IPS-18c (cell line): ENCODE data around the gene TMPRSS7.
"Not testable (repeated sequence)": the region's sequence is repeated elsewhere in the genome, so short reads cannot be mapped to it uniquely, and the experiment has no call there.

ENCODE experiments used
- H3K4me3 ChIP-seq: 2 replicates; pipeline ENCODE4 v1.7.0; 2013; ENCODE audit warnings: low read depth, mild to moderate bottlenecking, low read length, moderate library complexity; ENCODE audit not compliant: insufficient read depth
- H3K9me3 ChIP-seq: one replicate; pipeline ENCODE4 v1.6.1; 2013; ENCODE audit warnings: mild to moderate bottlenecking, low read length, moderate library complexity; ENCODE audit not compliant: control insufficient read depth, insufficient read depth

Gene TMPRSS7

GRCh38 chr3:112041321-112041720 lies 6.8 kb downstream of the TMPRSS7 start:
- Histone ChIP-seq H3K9me3 (no peaks in the 10 kb centered on the region), H3K4me3 (no peak overlapping the region)

GRCh38 chr3:112042842-112043280 lies 8.3 kb downstream of the TMPRSS7 start:
- H3K4me3 ChIP-seq = no peak overlapping the region
- H3K9me3 ChIP-seq = no peaks in the 10 kb centered on the region

GRCh38 chr3:112043621-112044201 lies 9.2 kb downstream of the TMPRSS7 start:
- H3K4me3 ChIP-seq = no peak overlapping the region

GRCh38 chr3:112046599-112046998 lies 12.1 kb downstream of the TMPRSS7 start:
- Histone ChIP-seq H3K4me3 (no peak overlapping the region), H3K9me3 (no peaks in the 10 kb centered on the region)

More at GRCh38 chr3:112043621-112044201, 9.2 kb downstream of the TMPRSS7 start:
- no peaks in the 10 kb centered on the region for H3K9me3 ChIP-seq

GRCh38 chr3:112047264-112047663 lies 12.7 kb downstream of the TMPRSS7 start:
- H3K9me3 ChIP-seq = no peaks in the 10 kb centered on the region
- H3K4me3 ChIP-seq = no peak overlapping the region

- Histone ChIP-seq H3K4me3 (no peak overlapping the region), H3K9me3 (no peaks in the 10 kb centered on the region)
These were observed 14.4 kb downstream of the TMPRSS7 start for GRCh38 chr3:112048911-112049310.

GRCh38 chr3:112053229-112053628 lies 18.7 kb downstream of the TMPRSS7 start:
- no peaks in the 10 kb centered on the region for H3K9me3 ChIP-seq
- no peak overlapping the region for H3K4me3 ChIP-seq

GRCh38 chr3:112056451-112056929 lies 22.0 kb downstream of the TMPRSS7 start:
- H3K4me3 ChIP-seq = no peak overlapping the region
- no peaks in the 10 kb centered on the region for H3K9me3 ChIP-seq

GRCh38 chr3:112059497-112059896 lies 25.0 kb downstream of the TMPRSS7 start:
- H3K9me3 ChIP-seq = no peaks in the 10 kb centered on the region
- no peak overlapping the region for H3K4me3 ChIP-seq

GRCh38 chr3:112061152-112061551 lies 26.6 kb downstream of the TMPRSS7 start:
- no peaks in the 10 kb centered on the region for H3K9me3 ChIP-seq

GRCh38 chr3:112072387-112073060 lies 38.0 kb downstream of the TMPRSS7 start:
- not testable (repeated sequence) for H3K4me3 ChIP-seq, H3K9me3 ChIP-seq

More at GRCh38 chr3:112061152-112061551, 26.6 kb downstream of the TMPRSS7 start:
- no peak overlapping the region for H3K4me3 ChIP-seq

GRCh38 chr3:112074006-112074405 lies 39.5 kb downstream of the TMPRSS7 start:
- Histone ChIP-seq H3K4me3 (no peak overlapping the region), H3K9me3 (no peaks in the 10 kb centered on the region)

- H3K4me3 ChIP-seq = no peak overlapping the region
These were observed 40.3 kb downstream of the TMPRSS7 start for GRCh38 chr3:112074616-112075497.

GRCh38 chr3:112078125-112079083 lies 43.9 kb downstream of the TMPRSS7 start:
- H3K9me3 ChIP-seq = no peaks in the 10 kb centered on the region
- H3K4me3 ChIP-seq = no peak overlapping the region

More at GRCh38 chr3:112074616-112075497, 40.3 kb downstream of the TMPRSS7 start:
- no peaks in the 10 kb centered on the region for H3K9me3 ChIP-seq

GRCh38 chr3:112083239-112083638 lies 48.7 kb downstream of the TMPRSS7 start:
- no peak overlapping the region for H3K4me3 ChIP-seq
- H3K9me3 ChIP-seq = no peaks in the 10 kb centered on the region

- Histone ChIP-seq H3K4me3 (0 out of 2 replicates have a peak overlapping the region, but pooled peaks have one; percentile 81), H3K9me3 (no peaks in the 10 kb centered on the region)
These were observed 50.6 kb downstream of the TMPRSS7 start for GRCh38 chr3:112084980-112085705.
